Heart left ventricle (tissue), 16 donors: Measurements from ENCODE around the gene INSIG2. TPM values are rescaled to one million over a fixed set of nuclear protein-coding genes. Genes with fewer than 3 reads are reported as not detected.

Source experiments
- ATAC-seq, 4 donors: fragments of 200-7000 bp; cut with Tn5 transposase; one replicate each; pipeline ENCODE4 v1.9.1; 2020 to 2022; ENCODE audit warnings: moderate library complexity in 4 of 4, mild to moderate bottlenecking in 3 of 4, moderate number of reproducible peaks in 1 of 4
- DNase-seq, 5 donors: peaks; one replicate each; pipeline ENCODE4 v3.0.0-alpha.2; 2020
- H3K27ac ChIP-seq, 12 donors: fragments of 200-600 bp; sonication (generic) in 4 of 12; one replicate each; pipeline versions ENCODE4 v1.5.0 to v1.8.0; 2016 to 2022; ENCODE audit warnings: mild to moderate bottlenecking in 2 of 12
- H3K27me3 ChIP-seq, 9 donors: fragments of 200-600 bp; sonication (generic) in 2 of 9; one replicate each; pipeline versions ENCODE4 v1.5.1 to v1.8.0; 2016 to 2022; ENCODE audit warnings: mild to moderate bottlenecking in 3 of 9
- H3K36me3 ChIP-seq, 9 donors: fragments of 200-600 bp; sonication (generic) in 2 of 9; one replicate each; pipeline versions ENCODE4 v1.5.0 to v1.8.0; 2018 to 2022; ENCODE audit warnings: mild to moderate bottlenecking in 2 of 9
- H3K4me1 ChIP-seq, 12 donors: fragments of 200-600 bp; sonication (generic) in 4 of 12; one replicate each; pipeline versions ENCODE4 v1.5.0 to v1.8.0; 2016 to 2022; ENCODE audit warnings: mild to moderate bottlenecking in 3 of 12
- H3K4me3 ChIP-seq, 12 donors: fragments of 200-600 bp; sonication (generic) in 4 of 12; one replicate each; pipeline versions ENCODE4 v1.5.0 to v1.8.0; 2017 to 2022; ENCODE audit warnings: mild to moderate bottlenecking in 9 of 12, moderate library complexity in 4 of 12
- H3K9me3 ChIP-seq, 12 donors: fragments of 200-600 bp; sonication (generic) in 4 of 12; one replicate each; pipeline versions ENCODE4 v1.5.0 to v1.8.0; 2016 to 2022; ENCODE audit warnings: mild to moderate bottlenecking in 1 of 12
- CTCF ChIP-seq, 12 donors: fragments of 200-600 bp; sonication (generic) in 4 of 12; IDR thresholded peaks; one replicate each; pipeline versions ENCODE4 v1.5.0 to v1.8.0; 2018 to 2022; ENCODE audit warnings: antibody characterized with exemption in 12 of 12, mild to moderate bottlenecking in 5 of 12
- POLR2A ChIP-seq, 2 donors: fragments of 450-650 bp; IDR thresholded peaks; one replicate each; pipeline ENCODE4 v1.6.1; 2017; ENCODE audit warnings: antibody characterized with exemption in 2 of 2, mild to moderate bottlenecking in 2 of 2, moderate library complexity in 2 of 2
- WGBS, 4 donors: extraction: QIAGEN DNeasy Blood & Tissue Kit in 2 of 4; methylation state at CpG; one replicate each; pipeline versions ENCODE4 v1.1.5 to v1.1.7; 2013 to 2018; 5-methylcytosine and 5-hydroxymethylcytosine counted together
- intact Hi-C, 10 donors: fragments of 100-400 bp; cut with DNase I; formaldehyde crosslinking; loops; one replicate each; pipeline versions ENCODE4 v1.11.1 to v1.14.2; 2022
- polyA plus RNA-seq, 2 donors: library from polyadenylated mRNA; stranded (reverse); fragments of 200-250 nt; gene quantifications; one replicate each; pipeline ENCODE4 v1.2.3, GENCODE V29; 2013
- total RNA-seq, 9 donors: library from RNA; depleted of rRNA in 2 of 9; stranded (reverse); fragments of >200 nt in 2 of 9; fragmentation: NEBNext Ultra II Directional in 3 of 9; extraction: Animal tissue kit (Norgen Biotek cat#: 25700) in 3 of 9; gene quantifications; one replicate each; pipeline versions ENCODE4 v1.1.0 to v1.2.4, GENCODE V29; 2016 to 2023
- donor health status: ischemic (EF 13 %, LVEDD 7.1; RV severe dilation, severe dysfunction).
- donor health status: healthy with polysubstance abuse.
- donor health status: DM: no; HTN: yes; CAD: no.
- donor health status: DM: no; HTN: no; CAD: no.
- donor health status: ischemic (EF 25% LVEDD 6.9; RV normal size, moderate dysfunction).
- donor health status: ischemic (EF 25% LVEDD 5.7; RV mildly dilated, moderate dysfunction).
- donor health status: healthy.
- donor health status: DM: yes; HTN: yes; CAD: no.
- donor health status: ischemic (EF 35%, LVEDD 5.7; RV mildly dilated, moderate dysfunction).
- donor health status: nonischemic (EF 11% LVEDD 7.7; RV severe dilation, severe dysfunction).
- donor health status: DM: yes; HTN: yes; CAD: no.
- donor health status: PGD.
- donor health status: ischemic (EF 29% LVEDD 5.4; RV normal size, mild dysfunction).
- donor health status: nonischemic (EF 23%, LVEDD 6.1; RV moderate dilation, normal function).

The INSIG2 gene
- total and polyA plus RNA-seq, 11 donors = 6.5 to 16.4 (median 13.7) TPM

DNA sequence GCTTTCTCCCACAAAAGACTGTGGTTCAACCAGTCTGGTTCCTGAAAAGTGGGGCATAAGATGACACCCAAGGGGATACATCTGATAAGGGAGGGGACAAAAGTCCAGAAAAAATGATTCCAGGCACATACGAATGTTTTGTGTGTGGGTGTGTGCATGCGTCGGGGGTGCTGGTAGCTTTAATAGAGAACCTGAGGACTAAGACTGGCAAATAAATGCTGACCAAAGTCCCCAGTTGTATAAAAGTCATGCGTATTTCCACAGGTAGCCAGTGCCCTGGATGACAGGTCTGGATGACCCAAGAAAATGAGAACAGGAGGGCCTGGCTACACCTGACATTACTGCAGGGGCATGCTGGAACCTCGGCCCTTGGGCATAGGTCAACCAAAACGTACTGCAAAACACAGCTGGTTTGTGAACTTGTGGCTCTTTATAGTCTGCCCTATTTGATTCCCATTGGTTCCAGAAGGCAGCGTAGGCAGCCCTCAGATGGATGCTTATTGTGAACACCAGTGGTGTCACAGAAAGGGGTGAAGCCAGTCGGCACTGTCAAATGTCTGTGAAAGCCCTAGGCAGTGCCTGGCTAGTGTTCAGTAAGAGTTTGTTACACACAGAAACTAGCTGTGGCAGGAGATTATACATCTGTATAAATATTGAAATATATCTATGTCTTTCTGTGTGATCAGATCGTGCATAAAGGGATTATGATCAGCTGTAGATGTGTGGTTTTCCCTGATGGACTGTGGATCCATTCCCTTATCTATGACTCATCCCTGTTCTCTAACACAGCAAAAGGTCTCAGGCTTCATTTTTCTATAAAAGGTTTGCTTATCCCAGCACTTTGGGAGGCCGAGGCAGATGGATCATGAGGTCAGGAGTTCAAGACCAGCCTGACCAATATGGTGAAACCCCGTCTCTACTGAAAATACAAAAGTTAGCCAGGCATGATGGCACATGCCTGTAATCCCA is 58.3 kb downstream of the INSIG2 start:
- Histone ChIP-seq H3K27ac (no peak overlapping the region), H3K9me3 (no peaks in the 10 kb centered on the region), H3K27me3 (peaks cover 0 to 13% (median 0%) of the 10 kb centered on the region in 9 donors), H3K4me1 (no peaks in the 10 kb centered on the region), H3K36me3 (no peaks in the 10 kb centered on the region), H3K4me3 (no peak overlapping the region)
- 80 to 92% (median 84%) methylated on average over 11 of the region's 11 CpGs for WGBS, 4 donors
- intact Hi-C loops = no loop called here
- no peak for ATAC-seq
- DNase-seq = no peak
- TF ChIP-seq CTCF (IDR thresholded peaks at IDR 0.05) = no peak
- TF ChIP-seq POLR2A (IDR thresholded peaks at IDR 0.05) = no peak

GRCh38 chr2:118148133-118148532 is 59.9 kb downstream of the INSIG2 start:
- no peak for DNase-seq
- 60 to 95% (median 80%) methylated on average over 1 of the region's 1 CpG for WGBS, 4 donors
- no peak overlapping the region for H3K27ac ChIP-seq
- no peak for ATAC-seq
- H3K27me3 ChIP-seq = peaks cover 0 to 13% (median 0%) of the 10 kb centered on the region in 9 donors
- no peak for TF ChIP-seq CTCF (IDR thresholded peaks at IDR 0.05)
- TF ChIP-seq POLR2A (IDR thresholded peaks at IDR 0.05) = no peak
- H3K4me3 ChIP-seq = no peak overlapping the region
- no peaks in the 10 kb centered on the region for H3K9me3 ChIP-seq
- H3K4me1 ChIP-seq = no peaks in the 10 kb centered on the region
- H3K36me3 ChIP-seq = no peaks in the 10 kb centered on the region
- intact Hi-C loops = no loop called here

DNA sequence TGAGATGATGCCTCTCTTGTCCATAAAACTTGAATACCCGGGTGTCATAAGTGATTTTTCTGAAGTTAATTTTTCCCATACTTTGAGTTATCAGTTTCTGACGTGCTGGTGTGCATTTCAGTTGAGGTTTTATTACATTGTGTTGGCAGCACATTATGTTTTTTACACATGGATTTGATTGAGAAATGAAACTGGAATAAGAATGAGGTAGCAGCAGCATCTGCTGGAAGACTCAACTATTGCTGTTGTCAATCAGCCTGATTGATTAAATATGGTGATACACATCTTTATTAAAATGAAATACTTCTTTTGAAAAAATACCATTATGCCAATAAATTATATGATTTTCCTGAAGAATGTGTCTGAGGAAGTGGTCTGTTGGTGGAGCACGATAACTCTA is 60.5 kb downstream of the INSIG2 start:
- Histone ChIP-seq H3K9me3 (no peaks in the 10 kb centered on the region), H3K36me3 (no peaks in the 10 kb centered on the region), H3K4me3 (no peak overlapping the region), H3K27ac (no peak overlapping the region), H3K4me1 (no peaks in the 10 kb centered on the region), H3K27me3 (peaks cover 0 to 13% (median 0%) of the 10 kb centered on the region in 9 donors)
- WGBS, 4 donors = 68 to 74% (median 71%) methylated on average over 3 of the region's 3 CpGs
- no peak for TF ChIP-seq CTCF (IDR thresholded peaks at IDR 0.05)
- TF ChIP-seq POLR2A (IDR thresholded peaks at IDR 0.05) = no peak
- intact Hi-C loops = no loop called here
- DNase-seq (no peak), ATAC-seq (no peak)

DNA sequence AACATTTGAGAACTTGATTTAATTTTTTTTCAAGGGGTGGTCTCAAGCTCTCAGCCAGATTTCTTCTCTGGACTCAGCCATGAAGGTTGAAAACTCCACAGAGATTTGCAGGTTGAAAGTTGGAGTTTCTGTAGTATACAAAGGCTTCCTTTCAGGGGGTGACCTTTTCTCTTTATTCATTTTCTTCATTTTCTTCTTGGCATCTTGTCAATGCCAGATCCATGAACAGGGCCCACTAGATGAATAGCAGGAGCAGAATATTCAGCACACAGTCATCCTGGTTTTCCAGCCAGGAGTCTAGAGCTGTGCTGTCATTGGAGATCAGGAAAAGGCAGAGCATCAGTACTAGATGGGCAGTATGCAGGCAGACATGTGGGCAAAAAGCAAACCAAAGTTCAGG is 62.0 kb downstream of the INSIG2 start:
- TF ChIP-seq POLR2A (IDR thresholded peaks at IDR 0.05) = no peak
- TF ChIP-seq CTCF (IDR thresholded peaks at IDR 0.05) = no peak
- no peak overlapping the region for H3K27ac ChIP-seq
- peaks cover 0 to 5% (median 0%) of the 10 kb centered on the region in 9 donors for H3K27me3 ChIP-seq
- intact Hi-C loops = no loop called here
- ATAC-seq (no peak), DNase-seq (no peak)
- no peaks in the 10 kb centered on the region for H3K4me1 ChIP-seq
- no peaks in the 10 kb centered on the region for H3K9me3 ChIP-seq
- H3K4me3 ChIP-seq = no peak overlapping the region
- H3K36me3 ChIP-seq = no peaks in the 10 kb centered on the region
